GM12878 (cell line): ENCODE data around the gene SLC38A3. TPM values are rescaled to one million over a fixed set of nuclear protein-coding genes. Genes with fewer than 3 reads are reported as not detected.

Experiments
- BCL11A ChIP-seq: IDR thresholded peaks from 2 replicates; pipeline ENCODE4 v1.6.1; 2011; ENCODE audit warnings: low read depth, low read length
- CBFB ChIP-seq: IDR thresholded peaks from 2 replicates; pipeline ENCODE4 v1.6.1; 2016; ENCODE audit warnings: antibody characterized with exemption, low read depth
- CHD4 ChIP-seq: fragments of 200-600 bp; sonication (generic); IDR thresholded peaks from 2 replicates; pipeline ENCODE4 v1.6.1; 2016; ENCODE audit warnings: mild to moderate bottlenecking
- CREM ChIP-seq: IDR thresholded peaks from 2 replicates; pipeline ENCODE4 v1.6.1; 2014; ENCODE audit warnings: antibody characterized with exemption, low read depth
- CTCF ChIP-seq, 3 experiments: IDR thresholded peaks in 2 of 3; conservative IDR thresholded peaks in 1 of 3; 2 replicates each; pipeline ENCODE4 v1.5.1; 2011; ENCODE audit warnings: low read depth in 3 of 3, low read length in 3 of 3, mild to moderate bottlenecking in 3 of 3, control low read depth in 2 of 3, moderate library complexity in 2 of 3, inconsistent platforms in 1 of 3, mixed read lengths in 1 of 3; ENCODE audit not compliant: control insufficient read depth in 2 of 3, insufficient read depth in 1 of 3; ENCODE audit errors: extremely low read depth in 1 of 3
- EGR1 ChIP-seq, 2 experiments: IDR thresholded peaks; 1 replicate in 1 of 2; 2 replicates in 1 of 2; pipeline ENCODE4 v1.6.1; 2011 to 2012; ENCODE audit warnings: low read depth in 2 of 2, low read length in 2 of 2, borderline replicate concordance in 1 of 2, mild to moderate bottlenecking in 1 of 2, moderate library complexity in 1 of 2
- HSF1 ChIP-seq: fragments of 150-350 bp; IDR thresholded peaks from 2 replicates; pipeline ENCODE4 v1.6.1; 2014; ENCODE audit warnings: mild to moderate bottlenecking, low read depth, low read length
- IKZF2 ChIP-seq, 2 experiments: fragments of 450-650 bp; IDR thresholded peaks; 2 replicates each; pipeline ENCODE4 v1.6.1; 2017; ENCODE audit warnings: mild to moderate bottlenecking in 2 of 2, moderate library complexity in 2 of 2
- MEF2A ChIP-seq: IDR thresholded peaks from 2 replicates; pipeline ENCODE4 v1.6.1; 2011; ENCODE audit warnings: low read depth, mild to moderate bottlenecking, low read length, moderate library complexity; ENCODE audit not compliant: insufficient read depth
- MXI1 ChIP-seq: fragments of 150-350 bp; IDR thresholded peaks from 2 replicates; pipeline ENCODE4 v1.6.1; 2011; ENCODE audit warnings: low read depth, mild to moderate bottlenecking, inconsistent platforms, low read length, improper control_type of control experiment
- NFIC ChIP-seq: IDR thresholded peaks from 2 replicates; pipeline ENCODE4 v1.6.1; 2012; ENCODE audit warnings: low read depth, mild to moderate bottlenecking, inconsistent platforms, low read length, moderate library complexity
- NFYA ChIP-seq: IDR thresholded peaks from 2 replicates; pipeline ENCODE4 v1.6.1; 2011; ENCODE audit warnings: low read depth, mild to moderate bottlenecking, low read length, improper control_type of control experiment, borderline replicate concordance
- PAX8 ChIP-seq: fragments of 450-650 bp; IDR thresholded peaks from 2 replicates; pipeline ENCODE4 v1.6.1; 2017; ENCODE audit warnings: mild to moderate bottlenecking, moderate library complexity
- RB1 ChIP-seq: fragments of 450-650 bp; formaldehyde crosslinking; IDR thresholded peaks from 2 replicates; pipeline ENCODE4 v1.6.1; 2017; ENCODE audit warnings: mild to moderate bottlenecking, borderline replicate concordance
- SIN3A ChIP-seq: IDR thresholded peaks from 2 replicates; pipeline ENCODE4 v1.6.1; 2012; ENCODE audit warnings: low read depth, low read length, improper control_type of control experiment
- SREBF1 ChIP-seq: IDR thresholded peaks from 2 replicates; pipeline ENCODE4 v1.6.1; 2012; ENCODE audit warnings: mild to moderate bottlenecking, low read length
- TBL1XR1 ChIP-seq: IDR thresholded peaks from 2 replicates; pipeline ENCODE4 v1.6.1; 2012; ENCODE audit warnings: low read depth, low read length, improper control_type of control experiment
- YBX1 ChIP-seq: fragments of 450-650 bp; IDR thresholded peaks from 2 replicates; pipeline ENCODE4 v1.6.1; 2016; ENCODE audit warnings: antibody characterized with exemption
- ZNF687 ChIP-seq: fragments of 450-650 bp; IDR thresholded peaks from 2 replicates; pipeline ENCODE4 v1.6.1; 2017; ENCODE audit warnings: mild to moderate bottlenecking, moderate library complexity
- polyA plus RNA-seq, 11 experiments: library from polyadenylated mRNA; depleted of rRNA in 4 of 11; unstranded in 6 of 11; stranded (reverse) in 5 of 11; fragments of >200 nt; fragmentation: Nextera tagmentation in 4 of 11; fragmentation: Illumina TruSeq in 1 of 11; extraction: Ambion mirVana in 4 of 11; extraction: Trizol in 1 of 11; gene quantifications; 1 replicate in 1 of 11; 2 replicates in 10 of 11; pipeline versions ENCODE4 v1.2.1 to v1.2.3, GENCODE V29; 2011 to 2016; ENCODE audit warnings: inconsistent platforms in 2 of 11, missing spikeins in 2 of 11, low read depth in 1 of 11
- total RNA-seq, 4 experiments: library from RNA; depleted of rRNA in 3 of 4; stranded (reverse); fragments of >200 nt in 3 of 4; fragmentation: Illumina TruSeq in 1 of 4; extraction: Trizol in 1 of 4; gene quantifications; 2 replicates each; pipeline versions ENCODE4 v1.2.1 to v1.2.3, GENCODE V29; 2013 to 2021
- TF ChIP-seq, protein P1 (sequence below): fragments of 450-650 bp; IDR thresholded peaks from 2 replicates; pipeline ENCODE4 v1.6.1; 2017; ENCODE audit warnings: low read depth, mild to moderate bottlenecking, moderate library complexity

The SLC38A3 gene
- total and polyA plus RNA-seq, 10 of the 15 experiments (the other 5 are each of a cell fraction or from before 2014, with no cell fraction given) = 0.14 TPM; not detected in 9

DNA sequence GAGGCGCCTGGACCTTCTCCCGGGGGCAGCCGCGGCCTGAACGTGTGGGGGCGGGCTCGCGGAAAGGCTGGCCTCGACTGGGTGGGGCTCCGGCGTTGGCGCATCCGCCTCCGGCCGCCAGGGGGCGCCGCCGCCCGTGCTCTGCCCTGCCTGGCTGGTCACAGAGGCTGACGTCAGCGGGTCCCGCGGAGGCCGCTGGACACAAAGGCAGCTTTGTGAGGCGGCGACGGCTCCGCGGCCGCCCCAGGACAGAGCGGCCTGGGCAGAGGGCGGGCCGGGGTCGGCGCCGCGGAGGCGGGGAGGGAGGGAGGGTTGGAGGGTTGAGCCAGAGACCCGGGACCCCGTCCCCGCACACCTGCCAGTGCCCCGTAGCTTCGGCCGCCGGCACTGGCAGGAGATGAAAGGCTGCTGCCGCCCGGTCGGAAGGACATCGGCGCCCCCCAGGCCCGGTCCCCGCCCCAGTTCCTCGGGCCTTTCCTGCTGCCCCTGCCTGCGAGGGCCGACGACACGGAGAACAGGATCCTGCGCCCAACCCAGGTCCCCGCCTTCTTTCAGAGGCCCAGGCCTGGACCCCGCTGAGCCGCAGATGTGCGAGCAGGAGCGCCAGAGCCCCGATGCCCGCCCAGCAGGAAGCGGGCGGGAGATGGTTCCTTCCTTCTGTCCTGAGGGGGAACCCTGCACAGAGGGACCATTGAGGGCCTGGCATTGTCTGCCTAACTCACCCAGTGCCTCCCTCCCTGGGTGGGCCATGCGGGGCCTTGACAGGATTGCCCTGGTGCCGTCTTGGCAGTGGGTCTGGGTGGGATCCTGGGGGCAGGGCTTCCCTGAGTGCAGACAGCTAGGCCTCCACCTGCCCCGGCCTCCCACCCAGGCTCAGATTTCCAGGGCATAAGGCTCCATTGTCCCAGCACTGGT, 55.2 kb downstream of the SLC38A3 start (continued):
- TF ChIP-seq CTCF (IDR thresholded peaks at IDR 0.05 in 2 of 3, conservative IDR thresholded peaks at IDR 0.05 in 1 of 3; ENCODE audit: control insufficient read depth in 2 of 3, extremely low read depth in 1 of 3, insufficient read depth in 1 of 3, low read depth in 3 of 3, low read length in 3 of 3) (peak; percentile 91 to 98 (median 96)), CBFB (peak; percentile 11; the same call in 1 of the 2 replicates), RB1 (no peak), TBL1XR1 (0 out of 2 replicates have a peak, but pooled peaks have one; percentile 30), BCL11A (no peak), MXI1 (peak; percentile 56; the same call in 1 of the 2 replicates), CREM (peak; percentile 69), HSF1 (no peak; the same call in 1 of the 2 replicates), MEF2A (0 out of 2 replicates have a peak, but pooled peaks have one; percentile 42), CHD4 (no peak), ZNF687 (peak; percentile 82), PAX8 (no peak), IKZF2 (IDR thresholded peaks at IDR 0.05) (no peak), SREBF1 (no peak), NFIC (no peak), NFYA (no peak), SIN3A (no peak), YBX1 (no peak), EGR1 (IDR thresholded peaks at IDR 0.05; ENCODE audit: borderline replicate concordance in 1 of 2, low read depth in 2 of 2, low read length in 2 of 2) (peak in 1 of 2 experiments; percentile 81; a peak in 1 of 3 replicates)
- TF ChIP-seq, protein P1, sequence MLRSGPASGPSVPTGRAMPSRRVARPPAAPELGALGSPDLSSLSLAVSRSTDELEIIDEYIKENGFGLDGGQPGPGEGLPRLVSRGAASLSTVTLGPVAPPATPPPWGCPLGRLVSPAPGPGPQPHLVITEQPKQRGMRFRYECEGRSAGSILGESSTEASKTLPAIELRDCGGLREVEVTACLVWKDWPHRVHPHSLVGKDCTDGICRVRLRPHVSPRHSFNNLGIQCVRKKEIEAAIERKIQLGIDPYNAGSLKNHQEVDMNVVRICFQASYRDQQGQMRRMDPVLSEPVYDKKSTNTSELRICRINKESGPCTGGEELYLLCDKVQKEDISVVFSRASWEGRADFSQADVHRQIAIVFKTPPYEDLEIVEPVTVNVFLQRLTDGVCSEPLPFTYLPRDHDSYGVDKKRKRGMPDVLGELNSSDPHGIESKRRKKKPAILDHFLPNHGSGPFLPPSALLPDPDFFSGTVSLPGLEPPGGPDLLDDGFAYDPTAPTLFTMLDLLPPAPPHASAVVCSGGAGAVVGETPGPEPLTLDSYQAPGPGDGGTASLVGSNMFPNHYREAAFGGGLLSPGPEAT = no peak
